Measurements from ENCODE around the gene PRDM16. TPM values are rescaled to one million over a fixed set of nuclear protein-coding genes. Genes with fewer than 3 reads are reported as not detected.

PRDM16 gene
- total and polyA plus RNA-seq, 2 of the 13 experiments (the other 11 are each of a cell fraction or from before 2014, with no cell fraction given): 0.15 to 0.81 TPM

DNA sequence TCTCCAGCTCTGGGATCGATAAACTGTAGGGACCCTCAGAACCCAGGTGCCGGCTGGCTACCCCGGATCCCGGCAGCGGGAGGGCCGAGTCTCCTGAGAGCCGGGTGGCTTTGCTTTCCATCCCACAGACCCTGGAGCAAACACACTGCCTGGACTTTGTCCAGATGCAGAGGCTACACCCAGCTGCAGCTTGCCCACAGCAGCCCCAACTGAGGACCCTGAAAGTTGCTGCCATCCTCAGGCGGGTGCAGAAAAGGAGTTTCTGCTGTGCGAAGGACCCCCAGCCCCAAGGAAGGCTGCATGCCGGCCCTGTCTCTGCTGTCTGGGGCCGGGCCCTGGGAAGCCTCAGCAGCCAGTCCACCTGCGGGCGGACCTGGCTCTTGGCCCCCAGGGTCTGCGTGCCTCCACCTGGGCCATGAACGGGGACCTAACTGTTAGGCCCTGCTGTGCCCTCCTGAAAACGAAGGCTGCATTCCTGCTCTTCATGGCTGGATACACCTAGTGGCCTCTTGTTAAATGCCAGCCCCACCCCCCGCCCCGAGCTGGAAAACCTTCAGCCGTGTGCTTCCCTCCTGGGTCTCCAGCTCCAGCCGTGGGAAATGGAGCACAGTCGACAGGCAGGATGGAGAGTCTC, 287.9 kb downstream of the PRDM16 start (continued):
- TF ChIP-seq CHCHD3 (CRISPR knock-in tag; IDR thresholded peaks at IDR 0.05): no peak
- no peak for TF ChIP-seq ZNF773 (CRISPR knock-in tag; IDR thresholded peaks at IDR 0.05; ENCODE audit: borderline replicate concordance)
- no peak for TF ChIP-seq NCOA2 (CRISPR knock-in tag; IDR thresholded peaks at IDR 0.05)
- TF ChIP-seq IRF2 (CRISPR knock-in tag; IDR thresholded peaks at IDR 0.05): no peak
- no peak for TF ChIP-seq DR1 (CRISPR knock-in tag; IDR thresholded peaks at IDR 0.05)
- no peak for TF ChIP-seq PTBP1 (IDR thresholded peaks at IDR 0.05; ENCODE audit: low read depth, low read length, poor library complexity, severe bottlenecking)
- TF ChIP-seq, protein P1, sequence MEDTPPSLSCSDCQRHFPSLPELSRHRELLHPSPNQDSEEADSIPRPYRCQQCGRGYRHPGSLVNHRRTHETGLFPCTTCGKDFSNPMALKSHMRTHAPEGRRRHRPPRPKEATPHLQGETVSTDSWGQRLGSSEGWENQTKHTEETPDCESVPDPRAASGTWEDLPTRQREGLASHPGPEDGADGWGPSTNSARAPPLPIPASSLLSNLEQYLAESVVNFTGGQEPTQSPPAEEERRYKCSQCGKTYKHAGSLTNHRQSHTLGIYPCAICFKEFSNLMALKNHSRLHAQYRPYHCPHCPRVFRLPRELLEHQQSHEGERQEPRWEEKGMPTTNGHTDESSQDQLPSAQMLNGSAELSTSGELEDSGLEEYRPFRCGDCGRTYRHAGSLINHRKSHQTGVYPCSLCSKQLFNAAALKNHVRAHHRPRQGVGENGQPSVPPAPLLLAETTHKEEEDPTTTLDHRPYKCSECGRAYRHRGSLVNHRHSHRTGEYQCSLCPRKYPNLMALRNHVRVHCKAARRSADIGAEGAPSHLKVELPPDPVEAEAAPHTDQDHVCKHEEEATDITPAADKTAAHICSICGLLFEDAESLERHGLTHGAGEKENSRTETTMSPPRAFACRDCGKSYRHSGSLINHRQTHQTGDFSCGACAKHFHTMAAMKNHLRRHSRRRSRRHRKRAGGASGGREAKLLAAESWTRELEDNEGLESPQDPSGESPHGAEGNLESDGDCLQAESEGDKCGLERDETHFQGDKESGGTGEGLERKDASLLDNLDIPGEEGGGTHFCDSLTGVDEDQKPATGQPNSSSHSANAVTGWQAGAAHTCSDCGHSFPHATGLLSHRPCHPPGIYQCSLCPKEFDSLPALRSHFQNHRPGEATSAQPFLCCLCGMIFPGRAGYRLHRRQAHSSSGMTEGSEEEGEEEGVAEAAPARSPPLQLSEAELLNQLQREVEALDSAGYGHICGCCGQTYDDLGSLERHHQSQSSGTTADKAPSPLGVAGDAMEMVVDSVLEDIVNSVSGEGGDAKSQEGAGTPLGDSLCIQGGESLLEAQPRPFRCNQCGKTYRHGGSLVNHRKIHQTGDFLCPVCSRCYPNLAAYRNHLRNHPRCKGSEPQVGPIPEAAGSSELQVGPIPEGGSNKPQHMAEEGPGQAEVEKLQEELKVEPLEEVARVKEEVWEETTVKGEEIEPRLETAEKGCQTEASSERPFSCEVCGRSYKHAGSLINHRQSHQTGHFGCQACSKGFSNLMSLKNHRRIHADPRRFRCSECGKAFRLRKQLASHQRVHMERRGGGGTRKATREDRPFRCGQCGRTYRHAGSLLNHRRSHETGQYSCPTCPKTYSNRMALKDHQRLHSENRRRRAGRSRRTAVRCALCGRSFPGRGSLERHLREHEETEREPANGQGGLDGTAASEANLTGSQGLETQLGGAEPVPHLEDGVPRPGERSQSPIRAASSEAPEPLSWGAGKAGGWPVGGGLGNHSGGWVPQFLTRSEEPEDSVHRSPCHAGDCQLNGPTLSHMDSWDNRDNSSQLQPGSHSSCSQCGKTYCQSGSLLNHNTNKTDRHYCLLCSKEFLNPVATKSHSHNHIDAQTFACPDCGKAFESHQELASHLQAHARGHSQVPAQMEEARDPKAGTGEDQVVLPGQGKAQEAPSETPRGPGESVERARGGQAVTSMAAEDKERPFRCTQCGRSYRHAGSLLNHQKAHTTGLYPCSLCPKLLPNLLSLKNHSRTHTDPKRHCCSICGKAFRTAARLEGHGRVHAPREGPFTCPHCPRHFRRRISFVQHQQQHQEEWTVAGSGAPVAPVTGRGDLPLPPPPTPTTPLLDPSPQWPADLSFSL (CRISPR knock-in tag; IDR thresholded peaks at IDR 0.05): no peak
- TF ChIP-seq MAFF (IDR thresholded peaks at IDR 0.05; ENCODE audit: low read depth, low read length): no peak
- TF ChIP-seq MEIS2 (CRISPR knock-in tag; IDR thresholded peaks at IDR 0.05): no peak
- TF ChIP-seq SMARCC2 (IDR thresholded peaks at IDR 0.05): no peak
- no peak for TF ChIP-seq ELF3 (CRISPR knock-in tag; IDR thresholded peaks at IDR 0.05)
- TF ChIP-seq MEF2D (CRISPR knock-in tag; IDR thresholded peaks at IDR 0.05): no peak
- TF ChIP-seq CCAR2 (optimal IDR thresholded peaks at IDR 0.05; ENCODE audit: low read depth, low read length): no peak
- TF ChIP-seq ZNF10 (CRISPR knock-in tag; IDR thresholded peaks at IDR 0.05; ENCODE audit: borderline replicate concordance, low read depth): no peak
- no peak for TF ChIP-seq CEBPG (CRISPR knock-in tag; IDR thresholded peaks at IDR 0.05)
- TF ChIP-seq, protein P2, sequence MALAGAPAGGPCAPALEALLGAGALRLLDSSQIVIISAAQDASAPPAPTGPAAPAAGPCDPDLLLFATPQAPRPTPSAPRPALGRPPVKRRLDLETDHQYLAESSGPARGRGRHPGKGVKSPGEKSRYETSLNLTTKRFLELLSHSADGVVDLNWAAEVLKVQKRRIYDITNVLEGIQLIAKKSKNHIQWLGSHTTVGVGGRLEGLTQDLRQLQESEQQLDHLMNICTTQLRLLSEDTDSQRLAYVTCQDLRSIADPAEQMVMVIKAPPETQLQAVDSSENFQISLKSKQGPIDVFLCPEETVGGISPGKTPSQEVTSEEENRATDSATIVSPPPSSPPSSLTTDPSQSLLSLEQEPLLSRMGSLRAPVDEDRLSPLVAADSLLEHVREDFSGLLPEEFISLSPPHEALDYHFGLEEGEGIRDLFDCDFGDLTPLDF (CRISPR knock-in tag; IDR thresholded peaks at IDR 0.05): no peak
- TF ChIP-seq, protein P3, sequence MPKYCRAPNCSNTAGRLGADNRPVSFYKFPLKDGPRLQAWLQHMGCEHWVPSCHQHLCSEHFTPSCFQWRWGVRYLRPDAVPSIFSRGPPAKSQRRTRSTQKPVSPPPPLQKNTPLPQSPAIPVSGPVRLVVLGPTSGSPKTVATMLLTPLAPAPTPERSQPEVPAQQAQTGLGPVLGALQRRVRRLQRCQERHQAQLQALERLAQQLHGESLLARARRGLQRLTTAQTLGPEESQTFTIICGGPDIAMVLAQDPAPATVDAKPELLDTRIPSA (CRISPR knock-in tag; IDR thresholded peaks at IDR 0.05; ENCODE audit: borderline replicate concordance): no peak
- 0 out of 2 replicates have a peak, but pooled peaks have one; percentile 2 for TF ChIP-seq RBFOX2 (IDR thresholded peaks at IDR 0.05; ENCODE audit: low read depth, low read length)
- no peak for TF ChIP-seq MZF1 (CRISPR knock-in tag; IDR thresholded peaks at IDR 0.05; ENCODE audit: borderline replicate concordance)
- 0 out of 2 replicates have a peak, but pooled peaks have one; percentile 43 for TF ChIP-seq ATF7-NPFF (CRISPR knock-in tag; IDR thresholded peaks at IDR 0.05; ENCODE audit: low read depth)
- 0 out of 2 replicates have a peak, but pooled peaks have one; percentile 41 for TF ChIP-seq ZFP82 (CRISPR knock-in tag; IDR thresholded peaks at IDR 0.05; ENCODE audit: borderline replicate concordance)
- TF ChIP-seq ZNF670 (CRISPR knock-in tag; IDR thresholded peaks at IDR 0.05; ENCODE audit: borderline replicate concordance): no peak
